ENCODE results near the gene KANSL1L.

KANSL1L gene

DNA sequence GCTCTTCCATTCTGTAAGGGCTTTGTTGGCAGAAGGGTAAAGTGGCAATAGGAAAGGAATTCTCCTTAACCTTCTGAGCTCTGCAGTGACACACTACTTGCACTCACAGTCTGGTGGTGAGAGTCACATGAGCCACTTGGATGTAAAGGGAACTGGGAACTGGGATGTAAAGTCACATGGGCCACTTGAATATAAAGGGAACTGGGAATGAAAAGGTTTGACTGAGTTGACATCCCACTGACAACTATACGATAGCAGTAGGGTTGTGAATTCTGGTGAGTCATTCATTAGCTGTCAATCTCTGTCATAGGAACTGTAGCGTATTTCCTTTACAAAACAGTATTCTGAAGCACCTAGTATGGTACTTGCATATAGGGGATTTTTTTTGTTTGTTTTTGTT lies 163.3 kb downstream of the KANSL1L start:
- Mint-ChIP-seq H3K9me3 (ENCODE audit: low read depth) (no peaks in the 10 kb centered on the region), H3K4me1 (ENCODE audit: low read depth) (peaks cover 68% of the 10 kb centered on the region), H3K36me3 (peaks cover 9% of the 10 kb centered on the region), H3K27ac (no peak overlapping the region), H3K4me3 (no peak overlapping the region), H3K27me3 (no peaks in the 10 kb centered on the region)

DNA sequence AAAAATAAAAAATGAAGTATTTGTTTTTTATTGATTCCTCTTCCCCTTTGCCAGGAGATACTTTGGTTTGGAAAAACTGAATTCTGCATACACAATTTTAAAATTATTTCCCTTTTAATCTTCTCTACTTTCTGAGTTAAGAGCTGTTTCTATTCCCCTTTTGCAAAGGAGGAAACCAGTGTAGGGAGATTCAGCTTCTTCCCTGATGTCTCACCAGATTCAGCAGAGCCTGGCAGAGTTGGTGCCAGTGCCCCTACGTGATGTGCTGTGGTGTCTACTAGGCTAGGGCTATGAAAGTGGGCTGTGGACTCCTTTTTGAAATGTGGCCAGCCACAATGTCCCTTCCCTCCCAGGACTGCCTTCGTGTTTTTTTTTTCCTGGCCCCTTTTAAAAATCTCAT lies 166.3 kb downstream of the KANSL1L start:
- no peaks in the 10 kb centered on the region for H3K27me3 Mint-ChIP-seq
- H3K4me3 Mint-ChIP-seq: peak overlapping the region; percentile 98
- H3K4me1 Mint-ChIP-seq (ENCODE audit: low read depth): peaks cover 68% of the 10 kb centered on the region
- H3K9me3 Mint-ChIP-seq (ENCODE audit: low read depth): no peaks in the 10 kb centered on the region
- H3K36me3 Mint-ChIP-seq: no peaks in the 10 kb centered on the region
- H3K27ac Mint-ChIP-seq: no peak overlapping the region

DNA sequence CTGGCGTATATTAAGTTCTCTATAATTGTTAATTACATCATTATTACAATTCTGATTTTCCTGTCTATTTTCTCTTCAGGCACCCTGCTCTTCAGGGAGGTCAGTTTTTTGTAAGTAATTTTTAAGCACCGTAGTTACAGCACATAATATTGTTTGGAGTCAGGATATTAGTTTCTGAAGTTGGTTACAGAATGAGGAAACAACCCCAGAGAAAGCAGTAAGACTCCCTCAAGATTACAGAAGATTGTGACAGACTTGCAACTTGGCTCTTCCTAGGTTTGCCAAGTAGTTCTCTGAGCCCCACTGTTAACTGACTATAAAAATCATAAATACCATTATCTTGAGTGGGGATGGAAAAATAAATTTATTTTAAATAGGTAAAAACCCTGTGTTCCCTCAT lies 167.8 kb downstream of the KANSL1L start:
- Mint-ChIP-seq H3K4me3 (peak overlapping the region; percentile 98), H3K27me3 (no peaks in the 10 kb centered on the region), H3K36me3 (no peaks in the 10 kb centered on the region), H3K4me1 (ENCODE audit: low read depth) (peaks cover 64% of the 10 kb centered on the region), H3K9me3 (ENCODE audit: low read depth) (no peaks in the 10 kb centered on the region), H3K27ac (peak overlapping the region; percentile 95)

DNA sequence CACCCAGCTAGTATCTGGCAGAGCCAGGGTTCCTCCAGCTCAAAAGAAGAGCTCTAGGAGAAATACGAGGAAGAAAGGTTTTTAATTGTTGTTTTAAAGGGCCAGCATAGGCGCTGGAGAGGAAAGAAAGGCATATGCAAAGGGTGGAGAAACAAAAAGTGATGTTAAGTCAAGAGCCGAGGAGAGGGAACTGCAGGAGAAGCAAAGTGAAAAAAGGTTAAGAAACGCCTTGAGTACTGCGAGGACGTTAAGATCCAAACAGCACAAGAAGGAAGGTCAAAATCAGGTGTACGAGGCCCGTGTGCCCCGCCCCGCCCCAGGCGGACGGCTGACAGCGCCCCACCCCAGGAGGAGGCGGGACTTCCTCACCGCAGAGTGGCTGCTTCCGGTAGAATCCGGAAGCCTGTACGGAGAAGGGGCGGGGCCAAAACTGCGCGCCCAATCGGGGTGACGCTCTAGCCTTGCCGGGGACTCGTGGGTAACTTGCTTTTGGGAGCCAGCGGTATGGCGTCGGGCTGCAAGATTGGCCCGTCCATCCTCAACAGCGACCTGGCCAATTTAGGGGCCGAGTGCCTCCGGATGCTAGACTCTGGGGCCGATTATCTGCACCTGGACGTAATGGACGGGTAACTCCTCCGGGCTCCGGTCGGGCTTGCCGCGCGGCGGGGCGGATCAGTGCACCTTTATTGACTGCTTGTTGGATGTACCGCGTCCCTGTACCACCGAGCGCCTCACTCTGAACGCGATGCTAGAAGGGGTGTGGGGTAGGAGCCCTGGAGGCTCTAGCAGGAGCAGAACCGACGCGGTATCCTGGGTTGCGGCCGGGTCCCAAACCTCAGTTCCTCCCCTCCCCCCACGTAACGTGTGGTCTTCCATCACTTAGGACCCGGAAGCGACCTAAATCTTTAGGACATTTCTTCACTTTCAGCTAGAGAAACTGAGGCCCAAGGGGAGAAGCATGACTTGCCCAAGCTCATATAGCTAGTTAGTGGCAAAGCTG lies 168.8 kb downstream of the KANSL1L start, which contains the start of gene RPE:
TSS of gene RPE (plus strand) at position 481 of the 1,000 bp plus-strand sequence. CDS start at position 505, 24 bp downstream.
- Mint-ChIP-seq H3K4me3 (peak within 1 kb of the TSS; percentile 98), H3K36me3 (no peaks in the 10 kb centered on the region), H3K9me3 (ENCODE audit: low read depth) (no peaks in the 10 kb centered on the region), H3K27ac (peak within 1 kb of the TSS; percentile 95), H3K27me3 (no peaks in the 10 kb centered on the region), H3K4me1 (ENCODE audit: low read depth) (peaks cover 57% of the 10 kb centered on the region)

DNA sequence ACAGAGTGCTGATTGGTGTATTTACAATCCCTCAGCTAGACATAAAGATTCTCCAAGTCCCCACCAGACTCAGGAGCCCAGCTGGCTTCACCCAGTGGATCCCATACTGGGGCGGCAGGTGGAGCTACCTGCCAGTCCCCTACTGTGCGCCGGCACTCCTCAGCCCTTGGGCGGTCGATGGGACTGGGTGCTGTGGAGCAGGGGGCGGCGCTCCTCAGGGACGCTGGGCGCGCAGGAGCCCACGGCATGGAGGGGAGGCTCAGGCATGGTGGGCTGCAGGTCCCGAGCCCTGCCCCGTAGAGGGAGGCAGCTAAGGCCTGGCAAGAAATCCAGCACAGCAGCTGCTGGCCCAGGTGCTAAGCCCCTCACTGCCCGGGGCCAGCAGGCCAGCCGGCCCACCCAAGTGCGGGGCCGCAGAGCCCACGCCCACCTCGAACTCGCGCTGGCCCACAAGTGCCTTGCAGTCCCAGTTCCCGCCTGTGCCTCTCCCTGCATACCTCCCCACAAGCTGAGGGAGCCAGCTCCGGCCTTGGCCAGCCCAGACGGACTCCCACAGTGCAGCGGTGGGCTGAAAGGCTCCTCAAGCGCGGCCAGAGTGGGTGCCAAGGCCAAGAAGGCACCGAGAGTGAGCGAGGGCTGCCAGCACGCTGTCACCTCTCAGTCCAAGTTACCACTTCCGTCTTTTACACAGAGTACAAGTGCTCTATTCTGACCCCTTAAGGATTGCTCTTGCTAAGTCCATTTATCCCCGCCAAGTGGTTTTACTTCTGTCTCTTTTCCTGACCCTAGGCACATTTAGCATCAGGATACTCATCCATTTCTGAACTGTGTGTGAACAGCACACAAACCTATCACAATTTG lies 170.5 kb downstream of the KANSL1L start:
- no peak overlapping the region for H3K27ac Mint-ChIP-seq
- H3K36me3 Mint-ChIP-seq: no peaks in the 10 kb centered on the region
- H3K9me3 Mint-ChIP-seq (ENCODE audit: low read depth): no peaks in the 10 kb centered on the region
- H3K4me1 Mint-ChIP-seq (ENCODE audit: low read depth): peaks cover 40% of the 10 kb centered on the region
- H3K4me3 Mint-ChIP-seq: no peak overlapping the region
- no peaks in the 10 kb centered on the region for H3K27me3 Mint-ChIP-seq

DNA sequence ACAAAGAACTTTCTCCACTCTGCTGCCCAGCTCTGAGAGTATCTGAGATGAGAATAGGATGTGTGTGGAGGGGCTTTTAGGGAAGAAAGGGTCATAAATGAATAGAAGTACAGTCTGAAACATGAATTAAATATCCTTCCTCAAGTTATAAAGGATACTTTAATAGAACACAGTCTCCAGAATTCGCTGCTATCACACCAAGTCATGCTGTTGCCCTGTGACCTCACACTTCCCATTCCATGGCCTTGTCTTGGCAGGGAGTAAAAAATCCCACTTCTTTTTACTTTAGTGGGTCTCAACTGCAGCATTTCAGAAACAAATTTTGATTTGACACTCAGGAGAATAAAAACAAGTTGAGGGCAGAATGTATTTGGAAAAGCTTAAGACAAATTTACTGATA lies 172.6 kb downstream of the KANSL1L start:
- H3K4me3 Mint-ChIP-seq: no peak overlapping the region

DNA sequence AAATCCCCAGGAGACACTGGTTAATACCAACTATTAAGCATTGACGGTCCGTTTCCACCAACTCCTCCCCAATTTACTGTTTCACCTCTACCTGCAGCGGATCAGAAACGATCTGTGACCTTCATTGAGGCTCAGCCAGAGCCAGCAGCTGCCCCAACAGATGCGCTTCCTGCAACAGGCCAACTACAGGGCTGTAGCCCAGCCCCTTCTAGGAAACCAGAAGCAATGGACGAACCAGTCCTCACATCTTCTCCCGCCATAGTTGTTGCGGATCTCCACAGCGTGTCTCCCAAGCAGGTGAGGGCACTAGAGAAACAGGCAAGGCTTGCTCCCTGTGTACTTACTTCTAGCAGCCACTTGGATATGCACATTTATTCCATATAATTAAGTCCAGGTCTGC lies 177.2 kb downstream of the KANSL1L start:
- H3K9me3 Mint-ChIP-seq (ENCODE audit: low read depth): no peaks in the 10 kb centered on the region
- no peak overlapping the region for H3K27ac Mint-ChIP-seq
- H3K4me3 Mint-ChIP-seq: no peak overlapping the region
- peaks cover 7% of the 10 kb centered on the region for H3K27me3 Mint-ChIP-seq
- H3K4me1 Mint-ChIP-seq (ENCODE audit: low read depth): peaks cover 5% of the 10 kb centered on the region
- H3K36me3 Mint-ChIP-seq: no peaks in the 10 kb centered on the region

More for the DNA sequence above, 172.6 kb downstream of the KANSL1L start:
- no peaks in the 10 kb centered on the region for H3K9me3 Mint-ChIP-seq (ENCODE audit: low read depth)
- H3K4me1 Mint-ChIP-seq (ENCODE audit: low read depth): peaks cover 19% of the 10 kb centered on the region
- H3K36me3 Mint-ChIP-seq: no peaks in the 10 kb centered on the region
- no peak overlapping the region for H3K27ac Mint-ChIP-seq
- no peaks in the 10 kb centered on the region for H3K27me3 Mint-ChIP-seq

DNA sequence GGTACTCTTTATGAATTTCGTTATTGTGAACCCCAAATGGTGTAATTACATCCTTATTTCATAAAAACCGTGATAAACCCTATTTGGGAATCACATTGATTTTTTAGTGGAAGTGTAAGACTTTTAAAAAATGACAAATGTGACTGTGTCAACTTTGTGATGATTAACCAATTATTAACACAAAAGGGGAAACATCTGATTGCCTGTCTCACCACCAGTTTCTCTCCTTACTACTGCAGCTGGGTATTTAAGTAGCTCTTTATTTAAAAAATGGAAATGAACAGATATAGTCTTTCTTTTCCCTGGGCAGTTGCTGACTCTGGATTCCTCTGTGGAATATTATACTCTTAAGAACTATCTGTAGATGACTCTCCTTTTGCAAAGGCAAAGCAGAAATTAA lies 180.4 kb downstream of the KANSL1L start:
- Mint-ChIP-seq H3K4me3 (no peak overlapping the region), H3K27me3 (peaks cover 7% of the 10 kb centered on the region), H3K27ac (no peak overlapping the region), H3K9me3 (ENCODE audit: low read depth) (no peaks in the 10 kb centered on the region), H3K36me3 (no peaks in the 10 kb centered on the region), H3K4me1 (ENCODE audit: low read depth) (no peaks in the 10 kb centered on the region)

DNA sequence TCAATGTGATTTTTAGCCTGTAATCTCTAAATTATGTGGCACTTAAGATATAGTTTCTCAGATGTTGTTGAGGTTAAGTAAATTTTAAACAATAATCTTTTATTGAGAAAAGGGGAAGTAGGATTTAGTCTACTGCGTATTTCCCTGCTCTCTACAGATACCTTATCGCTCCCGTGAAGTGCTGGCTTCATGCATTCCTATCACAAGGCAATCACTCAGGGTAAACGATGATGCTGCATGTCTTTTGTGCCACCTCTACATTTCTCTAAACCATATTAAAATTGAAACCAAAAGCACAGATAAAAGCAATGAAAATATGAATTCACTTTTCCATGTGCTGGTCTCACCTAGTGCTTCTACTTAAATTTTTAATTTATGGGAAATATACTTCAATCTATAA lies 183.2 kb downstream of the KANSL1L start:
- H3K36me3 Mint-ChIP-seq: no peaks in the 10 kb centered on the region
- H3K4me3 Mint-ChIP-seq: no peak overlapping the region
- no peaks in the 10 kb centered on the region for H3K9me3 Mint-ChIP-seq (ENCODE audit: low read depth)
- peaks cover 12% of the 10 kb centered on the region for H3K27me3 Mint-ChIP-seq
- H3K27ac Mint-ChIP-seq: no peak overlapping the region
- no peaks in the 10 kb centered on the region for H3K4me1 Mint-ChIP-seq (ENCODE audit: low read depth)

DNA sequence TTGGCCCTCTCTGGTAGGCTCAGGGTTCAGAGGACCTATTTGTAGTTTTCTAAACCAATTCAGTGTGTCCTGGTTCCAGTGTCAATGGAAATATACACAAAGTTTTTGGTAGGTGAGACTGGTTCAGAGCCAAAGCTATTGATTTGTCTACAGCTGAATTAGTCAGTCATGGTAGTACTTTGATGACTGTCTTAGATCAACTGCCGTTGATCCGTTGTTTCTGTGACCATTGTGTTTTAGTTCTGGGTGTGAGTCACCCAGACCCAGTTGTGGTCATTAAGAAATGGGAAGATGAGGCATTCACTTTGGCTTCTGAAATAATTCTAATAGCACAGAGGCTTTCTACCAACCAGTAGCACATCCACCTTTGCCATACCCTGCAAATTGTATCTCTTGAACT lies 184.8 kb downstream of the KANSL1L start:
- Mint-ChIP-seq H3K27me3 (peaks cover 12% of the 10 kb centered on the region), H3K4me1 (ENCODE audit: low read depth) (no peaks in the 10 kb centered on the region), H3K9me3 (ENCODE audit: low read depth) (no peaks in the 10 kb centered on the region), H3K4me3 (no peak overlapping the region), H3K27ac (no peak overlapping the region), H3K36me3 (no peaks in the 10 kb centered on the region)

DNA sequence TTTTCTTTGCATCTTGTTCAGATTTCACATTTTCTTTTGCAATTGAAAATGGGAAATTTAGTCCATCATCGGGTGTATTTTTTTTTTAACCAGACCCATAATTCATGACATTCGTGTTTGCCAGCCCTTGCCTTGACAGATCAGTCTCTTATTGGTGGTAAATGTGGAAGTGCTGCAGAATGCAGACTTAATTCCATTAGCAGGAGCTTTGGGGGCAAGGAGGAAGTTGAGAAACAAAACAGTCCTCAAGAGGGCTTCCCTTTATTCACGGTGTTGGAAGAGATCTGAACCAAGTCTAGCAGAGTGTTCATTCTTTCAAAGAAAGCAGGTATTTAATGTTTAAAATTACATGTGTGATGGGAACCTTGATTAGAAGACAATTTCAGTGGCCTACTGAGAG lies 185.3 kb downstream of the KANSL1L start:
- no peaks in the 10 kb centered on the region for H3K4me1 Mint-ChIP-seq (ENCODE audit: low read depth)
- H3K27ac Mint-ChIP-seq: no peak overlapping the region
- no peaks in the 10 kb centered on the region for H3K9me3 Mint-ChIP-seq (ENCODE audit: low read depth)
- no peaks in the 10 kb centered on the region for H3K36me3 Mint-ChIP-seq
- H3K4me3 Mint-ChIP-seq: no peak overlapping the region
- peaks cover 12% of the 10 kb centered on the region for H3K27me3 Mint-ChIP-seq

DNA sequence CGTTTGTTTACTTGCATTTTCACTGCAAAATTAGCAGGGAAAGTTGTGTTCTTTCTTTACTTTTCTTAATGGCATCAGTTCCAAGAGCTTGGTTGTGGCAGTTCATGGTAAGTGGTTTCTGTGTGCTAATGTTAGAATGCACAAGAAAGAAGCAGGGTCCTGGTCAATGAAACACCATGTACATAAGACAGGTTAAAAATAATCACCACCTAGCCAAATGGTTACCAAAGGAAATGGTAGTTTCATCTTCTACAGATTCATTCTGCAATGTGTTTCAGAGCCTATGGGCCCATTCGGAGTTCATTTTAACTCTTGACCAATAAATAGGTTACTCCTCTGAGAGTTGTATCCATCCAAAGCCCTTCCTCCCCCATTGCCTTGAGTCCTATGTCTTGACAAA lies 186.9 kb downstream of the KANSL1L start:
- H3K4me1 Mint-ChIP-seq (ENCODE audit: low read depth): no peaks in the 10 kb centered on the region
- H3K27ac Mint-ChIP-seq: no peak overlapping the region
- H3K4me3 Mint-ChIP-seq: no peak overlapping the region
- H3K27me3 Mint-ChIP-seq: peaks cover 6% of the 10 kb centered on the region
- H3K36me3 Mint-ChIP-seq: no peaks in the 10 kb centered on the region
- H3K9me3 Mint-ChIP-seq (ENCODE audit: low read depth): no peaks in the 10 kb centered on the region

DNA sequence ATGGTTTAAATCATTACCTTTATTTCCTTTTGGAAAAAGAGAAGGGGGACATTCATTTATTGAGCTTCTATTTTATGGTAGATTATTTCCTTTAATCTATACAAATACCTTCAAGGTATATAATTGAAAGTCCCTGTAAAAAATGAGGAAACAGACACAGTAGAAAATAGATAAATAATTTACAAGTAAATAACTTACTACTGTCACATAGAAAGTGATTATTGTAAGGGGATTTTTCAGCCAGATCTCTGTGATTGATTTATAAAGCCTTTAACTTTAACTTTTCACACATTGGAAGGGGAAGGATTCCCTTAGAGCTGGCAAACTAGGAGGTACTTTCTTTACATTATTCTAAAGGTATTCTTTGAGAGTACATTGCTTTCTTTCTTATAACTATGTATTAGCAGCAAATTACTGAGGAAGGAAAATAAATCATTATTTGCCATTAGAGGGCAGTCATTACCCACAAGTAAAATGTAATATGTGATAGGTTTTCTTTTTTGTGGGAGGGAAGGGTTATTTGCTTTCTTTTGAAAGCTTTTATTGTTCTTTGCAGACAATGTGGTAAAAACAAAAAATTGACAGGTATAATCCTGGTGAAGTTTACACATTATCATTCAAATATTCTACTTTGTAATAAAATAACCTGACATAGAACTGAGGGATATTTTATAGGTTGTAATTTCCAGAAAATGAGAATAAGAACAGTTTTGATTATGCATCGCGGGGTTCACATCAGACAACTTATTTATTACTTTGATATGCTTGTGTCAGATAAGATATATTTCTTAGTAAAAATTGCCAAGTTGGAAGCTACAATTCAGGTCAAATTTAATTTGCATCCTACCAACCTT lies 193.6 kb downstream of the KANSL1L start:
- Mint-ChIP-seq H3K36me3 (no peaks in the 10 kb centered on the region), H3K4me3 (no peak overlapping the region), H3K27me3 (peaks cover 3% of the 10 kb centered on the region), H3K4me1 (ENCODE audit: low read depth) (no peaks in the 10 kb centered on the region), H3K27ac (no peak overlapping the region), H3K9me3 (ENCODE audit: low read depth) (no peaks in the 10 kb centered on the region)

DNA sequence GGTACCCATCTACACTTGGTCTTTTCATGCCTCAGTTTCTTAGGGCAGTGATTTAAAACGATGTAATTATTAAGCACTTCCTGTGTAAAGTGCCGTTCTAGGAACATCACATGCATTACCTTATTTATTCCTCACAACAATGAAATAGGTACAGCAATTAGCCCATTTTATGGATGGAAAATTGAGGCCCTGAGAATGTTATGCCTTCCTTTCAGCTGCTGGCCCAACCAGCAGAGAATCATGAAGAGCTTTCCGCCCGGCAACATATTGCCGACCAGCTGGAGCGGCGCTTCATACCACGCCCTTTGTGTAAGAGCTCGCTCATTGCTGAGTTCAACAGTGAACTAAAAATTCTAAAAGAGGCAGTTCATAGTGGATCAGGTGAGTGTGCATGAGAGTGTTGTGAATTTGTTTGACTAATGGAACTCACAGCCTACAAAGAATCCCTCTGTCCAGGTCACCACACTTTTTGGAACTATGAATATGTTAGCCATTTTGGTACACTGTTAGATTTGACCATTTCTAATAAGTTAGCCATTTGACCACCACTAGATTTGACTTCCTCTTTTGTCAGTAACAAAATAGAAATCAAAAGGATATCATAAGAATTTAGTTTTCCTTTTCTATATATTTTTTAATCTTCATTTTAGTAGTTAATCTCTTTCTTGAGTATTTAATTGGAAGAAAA lies 194.4 kb downstream of the KANSL1L start:
- Mint-ChIP-seq H3K9me3 (ENCODE audit: low read depth) (no peaks in the 10 kb centered on the region), H3K36me3 (no peaks in the 10 kb centered on the region), H3K4me1 (ENCODE audit: low read depth) (no peaks in the 10 kb centered on the region), H3K4me3 (no peak overlapping the region), H3K27me3 (peaks cover 5% of the 10 kb centered on the region), H3K27ac (no peak overlapping the region)

All from activated naive CD8-positive, alpha-beta T cell (primary cell).